ENCODE results near the gene KIF19.

- TF ChIP-seq CTCF (conservative IDR thresholded peaks at IDR 0.05 in 1 of 2, IDR thresholded peaks at IDR 0.05 in 1 of 2; ENCODE audit: extremely low read depth in 1 of 2, insufficient read depth in 1 of 2, low read depth in 1 of 2, low read length in 2 of 2) (no peak), EZH2 (IDR thresholded peaks at IDR 0.05; ENCODE audit: borderline replicate concordance, low read length) (no peak)
Measured at GRCh38 chr17:74369221-74369620, 43.2 kb downstream of the KIF19 start.
